GM21360 (cell line): Measurements from ENCODE around the gene PLPP3.

Experiments
- ATAC-seq: cut with Tn5 transposase; IDR thresholded peaks from one replicate; pipeline ENCODE4 v1.9.1; 2021; ENCODE audit warnings: mild to moderate bottlenecking, moderate library complexity; ENCODE audit not compliant: unreplicated experiment

Gene PLPP3

GRCh38 chr1:56466538-56466937, 112.8 kb downstream of the PLPP3 start:
- no peak for ATAC-seq

- no peak for ATAC-seq
Observed at GRCh38 chr1:56464294-56464693, 115.1 kb downstream of the PLPP3 start.

GRCh38 chr1:56463376-56463775, 116.0 kb downstream of the PLPP3 start:
- ATAC-seq = no peak

GRCh38 chr1:56462209-56462608, 117.2 kb downstream of the PLPP3 start:
- ATAC-seq = no peak

- ATAC-seq = no peak
Observed at GRCh38 chr1:56461158-56462127, 117.9 kb downstream of the PLPP3 start.

GRCh38 chr1:56459260-56459659, 120.1 kb downstream of the PLPP3 start:
- no peak for ATAC-seq

GRCh38 chr1:56457756-56458375, 121.5 kb downstream of the PLPP3 start:
- no peak for ATAC-seq

GRCh38 chr1:56456435-56457101, 122.8 kb downstream of the PLPP3 start:
- ATAC-seq = no peak

GRCh38 chr1:56453417-56454078, 125.8 kb downstream of the PLPP3 start:
- ATAC-seq = no peak

GRCh38 chr1:56453016-56453415, 126.3 kb downstream of the PLPP3 start:
- no peak for ATAC-seq

- ATAC-seq = no peak
Observed at GRCh38 chr1:56452027-56453011, 127.0 kb downstream of the PLPP3 start.

GRCh38 chr1:56451491-56451890, 127.9 kb downstream of the PLPP3 start:
- ATAC-seq = no peak

- ATAC-seq = no peak
Observed at GRCh38 chr1:56450004-56450666, 129.2 kb downstream of the PLPP3 start.

GRCh38 chr1:56448529-56449300, 130.6 kb downstream of the PLPP3 start:
- ATAC-seq = no peak

GRCh38 chr1:56447823-56448222, 131.5 kb downstream of the PLPP3 start:
- no peak for ATAC-seq

GRCh38 chr1:56446531-56447098, 132.7 kb downstream of the PLPP3 start:
- no peak for ATAC-seq

GRCh38 chr1:56444960-56445646, 134.3 kb downstream of the PLPP3 start:
- ATAC-seq = no peak
